Kidney (tissue), 14 donors: Measurements from ENCODE around the gene JARID2. TPM values are rescaled to one million over a fixed set of nuclear protein-coding genes. Genes with fewer than 3 reads are reported as not detected.

Experiments
- DNase-seq, 5 donors: peaks; one replicate each; pipeline ENCODE4 v3.0.0-alpha.2; 2013 to 2020
- FAIRE-seq: peaks from 2 replicates; lab custom pipeline; 2012; peaks lifted over from hg19 to GRCh38; lab: Jason Lieb, UNC
- H3K27ac ChIP-seq, 2 donors: one replicate each; pipeline ENCODE4 v1.7.0; 2013; ENCODE audit warnings: low read depth in 2 of 2, low read length in 2 of 2, inconsistent platforms in 1 of 2
- H3K27me3 ChIP-seq: one replicate; pipeline ENCODE4 v1.7.1; 2013; ENCODE audit warnings: low read length, inconsistent platforms; ENCODE audit not compliant: control insufficient read depth, insufficient read depth
- H3K36me3 ChIP-seq, 3 donors: one replicate each; pipeline versions ENCODE4 v1.7.0 to v1.7.1; 2013; ENCODE audit warnings: low read length in 3 of 3, control low read depth in 1 of 3, inconsistent platforms in 1 of 3; ENCODE audit not compliant: insufficient read depth in 3 of 3, control insufficient read depth in 2 of 3
- H3K4me1 ChIP-seq, 3 donors: one replicate each; pipeline versions ENCODE4 v1.7.0 to v1.7.1; 2013; ENCODE audit warnings: low read length in 3 of 3, inconsistent platforms in 1 of 3, low read depth in 1 of 3; ENCODE audit not compliant: control insufficient read depth in 2 of 3, insufficient read depth in 2 of 3
- H3K4me3 ChIP-seq, 3 donors: one replicate each; pipeline versions ENCODE4 v1.7.0 to v1.8.1; 2013; ENCODE audit warnings: low read length in 3 of 3, control low read depth in 1 of 3, inconsistent platforms in 1 of 3
- H3K9ac ChIP-seq, 3 donors: one replicate each; pipeline versions ENCODE4 v1.7.0 to v1.7.1; 2013; ENCODE audit warnings: low read length in 3 of 3, control low read depth in 1 of 3, inconsistent platforms in 1 of 3
- H3K9me3 ChIP-seq, 3 donors: one replicate each; pipeline versions ENCODE4 v1.7.0 to v1.7.1; 2013; ENCODE audit warnings: low read length in 3 of 3, control low read depth in 1 of 3, inconsistent platforms in 1 of 3; ENCODE audit not compliant: control insufficient read depth in 2 of 3, insufficient read depth in 1 of 3
- CTCF ChIP-seq: IDR thresholded peaks from 3 replicates; pipeline ENCODE4 v1.5.1; 2012; ENCODE audit warnings: mild to moderate bottlenecking, moderate library complexity, borderline replicate concordance; ENCODE audit not compliant: insufficient read depth; ENCODE audit errors: extremely low read depth
- intact Hi-C: fragments of 100-400 bp; cut with DNase I; formaldehyde crosslinking; loops from one replicate; pipeline ENCODE4 v1.11.1; 2022
- polyA plus RNA-seq: library from polyadenylated mRNA; stranded (reverse); fragments of 350-450 nt; fragmentation: Illumina TruSeq; extraction: RNeasy Lipid Tissue Mini Kit (QIAGEN cat#74804); gene quantifications from one replicate; pipeline ENCODE4 v1.2.3, GENCODE V29; 2014; ENCODE audit warnings: low read depth, low replicate concordance; ENCODE audit not compliant: insufficient read depth
- total RNA-seq: library from RNA; stranded (reverse); fragmentation: NEBNext Ultra II Directional; extraction: Animal tissue kit (Norgen Biotek cat#: 25700); gene quantifications from one replicate; pipeline ENCODE4 v1.2.1, GENCODE V29; 2021
- donor health status: control.
- donor health status: control.
- donor health status: control.
- donor health status: control.
- donor health status: control.
- donor health status: DM: yes; HTN: yes; CAD: no.
- donor health status: Normal renal cell carcinoma (clear cell type).

The JARID2 gene
- total and polyA plus RNA-seq, 2 donors from 2014 or later = 1.8 to 12.3 TPM

GRCh38 chr6:15411766-15412165, 165.9 kb downstream of the JARID2 start:
- intact Hi-C loops = no loop called here
- Histone ChIP-seq H3K9ac (no peak overlapping the region), H3K27me3 (no peaks in the 10 kb centered on the region), H3K4me1 (peaks cover 0 to 5% (median 3%) of the 10 kb centered on the region in 3 donors), H3K4me3 (no peak overlapping the region), H3K27ac (no peak overlapping the region), H3K9me3 (no peaks in the 10 kb centered on the region), H3K36me3 (no peaks in the 10 kb centered on the region)
- FAIRE-seq = no peak
- DNase-seq = no peak
- TF ChIP-seq CTCF = no peak

GRCh38 chr6:15412767-15413166, 166.9 kb downstream of the JARID2 start:
- intact Hi-C loops = no loop called here
- Histone ChIP-seq H3K4me1 (peaks cover 0 to 5% (median 3%) of the 10 kb centered on the region in 3 donors), H3K4me3 (no peak overlapping the region), H3K27ac (no peak overlapping the region), H3K27me3 (no peaks in the 10 kb centered on the region), H3K9ac (no peak overlapping the region), H3K9me3 (no peaks in the 10 kb centered on the region), H3K36me3 (no peaks in the 10 kb centered on the region)
- DNase-seq (no peak), FAIRE-seq (no peak)
- TF ChIP-seq CTCF = no peak

DNA sequence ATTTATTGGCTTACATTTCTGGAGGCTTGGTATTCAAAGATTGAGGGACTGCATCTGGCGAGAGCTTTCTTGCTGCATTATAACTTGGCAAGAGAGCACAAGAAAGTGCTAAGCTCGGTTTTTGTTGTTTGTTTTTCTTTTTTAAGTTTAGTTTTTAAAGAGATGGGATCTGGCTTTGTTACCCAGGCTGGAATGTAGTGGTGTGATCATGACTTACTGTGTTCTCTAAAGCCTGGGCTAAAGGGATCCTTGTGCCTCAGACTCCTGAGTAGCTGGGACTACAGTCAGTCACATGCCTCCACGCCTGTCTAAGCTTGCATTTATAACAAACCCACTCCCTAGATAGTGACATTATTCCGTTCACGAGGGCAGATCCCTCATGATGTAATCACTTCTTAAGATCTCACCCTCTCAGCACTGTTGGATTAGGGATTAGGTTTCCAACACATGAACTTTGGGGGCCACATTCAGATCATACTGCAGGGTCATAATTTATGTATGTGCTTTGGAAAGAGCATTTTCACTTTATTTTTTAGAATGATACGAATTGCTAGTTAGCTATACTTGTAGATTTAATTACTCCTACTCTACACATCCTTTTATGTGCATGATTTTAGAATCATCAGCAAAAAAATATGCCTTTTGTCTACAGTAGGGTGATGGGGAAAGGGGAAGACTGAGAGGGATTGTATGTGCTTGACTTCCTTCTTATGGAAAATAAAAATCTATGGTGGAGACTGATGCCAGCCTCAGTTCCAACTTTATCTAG, 167.8 kb downstream of the JARID2 start:
- H3K36me3 ChIP-seq = no peaks in the 10 kb centered on the region
- H3K4me3 ChIP-seq = no peak overlapping the region
- H3K4me1 ChIP-seq = peaks cover 0 to 5% (median 3%) of the 10 kb centered on the region in 3 donors
- H3K9me3 ChIP-seq = no peaks in the 10 kb centered on the region
- intact Hi-C loops = no loop called here
- TF ChIP-seq CTCF = no peak
- no peaks in the 10 kb centered on the region for H3K27me3 ChIP-seq
- H3K9ac ChIP-seq = no peak overlapping the region
- no peak for FAIRE-seq
- DNase-seq = peak in 2 of 5 donors; percentile 66 to 84
- H3K27ac ChIP-seq = no peak overlapping the region
